Prostate gland (tissue), 2 donors: ENCODE measurements around the gene SDHC.

ENCODE experiments used
- CTCF ChIP-seq, 4 experiments: fragments of 200-600 bp in 2 of 4; fragments of 450-650 bp in 2 of 4; sonication (generic) in 2 of 4; IDR thresholded peaks; 1 replicate in 3 of 4; 2 replicates in 1 of 4; pipeline ENCODE4 v1.5.1; 2016 to 2019; ENCODE audit warnings: antibody characterized with exemption in 4 of 4, mild to moderate bottlenecking in 2 of 4, moderate library complexity in 2 of 4
- POLR2A ChIP-seq: fragments of 450-650 bp; IDR thresholded peaks from one replicate; pipeline ENCODE4 v1.6.1; 2016; ENCODE audit warnings: antibody characterized with exemption, mild to moderate bottlenecking

GRCh38 chr1:161266836-161267235, 47.3 kb upstream of the SDHC start:
- no peak for TF ChIP-seq POLR2A
- no peak for TF ChIP-seq CTCF (IDR thresholded peaks at IDR 0.05)
